Measurements from ENCODE around the gene SH3GL1. TPM values are rescaled to one million over a fixed set of nuclear protein-coding genes. Genes with fewer than 3 reads are reported as not detected.

Gene SH3GL1
- polyA plus RNA-seq, 1 experiment: 89.4 TPM

GRCh38 chr19:4443966-4444764, 43.8 kb upstream of the SH3GL1 start:
- no peak for DNase-seq (ENCODE audit: low read depth)
- no peak for TF ChIP-seq CTCF (IDR thresholded peaks at IDR 0.05; ENCODE audit: insufficient read depth, low read depth, low read length)
- peaks cover 35% of the 10 kb centered on the region for H3K36me3 ChIP-seq (ENCODE audit: control insufficient read depth, insufficient read depth, low read length)
- no peaks in the 10 kb centered on the region for H3K27me3 ChIP-seq (ENCODE audit: control insufficient read depth, insufficient read depth, low read length)
- no peak overlapping the region for H3K4me3 ChIP-seq (ENCODE audit: low read depth, low read length)
- POLR2A ChIA-PET: interaction anchor here (0.5 kb wide), 1 partner anchor 30 kb away, joined by 12 read pairs; no protein-coding TSS in a partner anchor
- CTCF ChIA-PET: interaction anchor here (1.2 kb wide), 1 partner anchor 27 kb away, joined by 3 read pairs; no protein-coding TSS in a partner anchor

GRCh38 chr19:4443188-4443587, 42.8 kb upstream of the SH3GL1 start:
- peaks cover 28% of the 10 kb centered on the region for H3K36me3 ChIP-seq (ENCODE audit: control insufficient read depth, insufficient read depth, low read length)
- H3K27me3 ChIP-seq (ENCODE audit: control insufficient read depth, insufficient read depth, low read length): no peaks in the 10 kb centered on the region
- POLR2A ChIA-PET: no interaction called here
- CTCF ChIA-PET: interaction anchor here (1.2 kb wide), 1 partner anchor 26 kb away, joined by 3 read pairs; no protein-coding TSS in a partner anchor
- TF ChIP-seq CTCF (IDR thresholded peaks at IDR 0.05; ENCODE audit: insufficient read depth, low read depth, low read length): no peak
- no peak for DNase-seq (ENCODE audit: low read depth)
- no peak overlapping the region for H3K4me3 ChIP-seq (ENCODE audit: low read depth, low read length)

DNA sequence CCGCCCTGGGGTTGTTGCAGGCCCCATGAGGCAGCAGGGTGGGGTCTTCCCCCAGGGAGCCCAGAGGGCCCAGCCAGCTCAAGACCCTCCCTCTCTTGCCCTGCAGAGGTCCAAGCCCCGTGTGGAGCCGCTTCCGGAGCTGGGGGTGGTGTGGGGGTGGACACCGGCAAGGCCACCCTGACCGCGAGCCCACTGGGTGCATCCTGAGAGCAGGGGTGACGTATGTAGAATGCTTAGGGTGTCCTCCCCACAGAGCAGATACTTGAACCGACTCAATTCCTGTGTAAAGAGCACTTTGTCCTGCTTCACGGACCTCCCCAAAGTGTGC, 42.4 kb upstream of the SH3GL1 start:
- Histone ChIP-seq H3K36me3 (ENCODE audit: control insufficient read depth, insufficient read depth, low read length) (peaks cover 24% of the 10 kb centered on the region), H3K27me3 (ENCODE audit: control insufficient read depth, insufficient read depth, low read length) (no peaks in the 10 kb centered on the region), H3K4me3 (ENCODE audit: low read depth, low read length) (no peak overlapping the region)
- TF ChIP-seq CTCF (IDR thresholded peaks at IDR 0.05; ENCODE audit: insufficient read depth, low read depth, low read length): no peak
- no peak for DNase-seq (ENCODE audit: low read depth)
- ChIA-PET POLR2A (no interaction called here), CTCF (no interaction called here)

GRCh38 chr19:4441994-4442818, 41.9 kb upstream of the SH3GL1 start:
- Histone ChIP-seq H3K27me3 (ENCODE audit: control insufficient read depth, insufficient read depth, low read length) (no peaks in the 10 kb centered on the region), H3K36me3 (ENCODE audit: control insufficient read depth, insufficient read depth, low read length) (peaks cover 20% of the 10 kb centered on the region), H3K4me3 (ENCODE audit: low read depth, low read length) (no peak overlapping the region)
- ChIA-PET CTCF (no interaction called here), POLR2A (no interaction called here)
- TF ChIP-seq CTCF (IDR thresholded peaks at IDR 0.05; ENCODE audit: insufficient read depth, low read depth, low read length): no peak
- no peak for DNase-seq (ENCODE audit: low read depth)

GRCh38 chr19:4439243-4439642, 38.9 kb upstream of the SH3GL1 start:
- no peak for TF ChIP-seq CTCF (IDR thresholded peaks at IDR 0.05; ENCODE audit: insufficient read depth, low read depth, low read length)
- Histone ChIP-seq H3K4me3 (ENCODE audit: low read depth, low read length) (no peak overlapping the region), H3K36me3 (ENCODE audit: control insufficient read depth, insufficient read depth, low read length) (peaks cover 2% of the 10 kb centered on the region; the same call in 1 of the 2 replicates), H3K27me3 (ENCODE audit: control insufficient read depth, insufficient read depth, low read length) (no peaks in the 10 kb centered on the region)
- no peak for DNase-seq (ENCODE audit: low read depth)
- ChIA-PET POLR2A (no interaction called here), CTCF (interaction anchor here (0.7 kb wide), 1 partner anchor 27 kb away, joined by 5 read pairs; no protein-coding TSS in a partner anchor)

All from BJ (cell line).